GM19395 (cell line): ENCODE data around the gene PMPCA.
"Not testable (repeated sequence)": the region's sequence is repeated elsewhere in the genome, so short reads cannot be mapped to it uniquely, and the experiment has no call there.

Experiments
- ATAC-seq: cut with Tn5 transposase; IDR thresholded peaks from one replicate; pipeline ENCODE4 v1.9.1; 2021; ENCODE audit warnings: mild to moderate bottlenecking, moderate library complexity; ENCODE audit not compliant: unreplicated experiment

PMPCA gene

GRCh38 chr9:136393531-136393930 lies 16.9 kb upstream of the PMPCA start:
- no peak for ATAC-seq

GRCh38 chr9:136394312-136395019 lies 16.0 kb upstream of the PMPCA start:
- no peak for ATAC-seq

GRCh38 chr9:136395020-136395340 lies 15.5 kb upstream of the PMPCA start:
- no peak for ATAC-seq

- ATAC-seq: no peak
These were observed 14.9 kb upstream of the PMPCA start for GRCh38 chr9:136395345-136396218.

GRCh38 chr9:136396219-136396515 lies 14.3 kb upstream of the PMPCA start:
- no peak for ATAC-seq

- no peak for ATAC-seq
These were observed 12.8 kb upstream of the PMPCA start for GRCh38 chr9:136397643-136398042.

GRCh38 chr9:136398286-136398685 lies 12.2 kb upstream of the PMPCA start:
- ATAC-seq: no peak

GRCh38 chr9:136399176-136400037 lies 11.1 kb upstream of the PMPCA start:
- ATAC-seq: no peak

- no peak for ATAC-seq
These were observed 10.2 kb upstream of the PMPCA start, which contains the start of gene SNAPC4 for GRCh38 chr9:136400038-136400834. Gene SNAPC4, minus strand, starts transcription at chr9:136400170. Its CDS starts 1,742 bp downstream, at chr9:136398428.

GRCh38 chr9:136401173-136401922 lies 9.1 kb upstream of the PMPCA start:
- ATAC-seq: no peak

- ATAC-seq: no peak
These were observed 8.4 kb upstream of the PMPCA start for GRCh38 chr9:136402067-136402466.

- peak; percentile 44 for ATAC-seq
These were observed 6.9 kb upstream of the PMPCA start for GRCh38 chr9:136403538-136403914.

GRCh38 chr9:136403915-136404800 lies 6.3 kb upstream of the PMPCA start:
- no peak for ATAC-seq

- ATAC-seq: no peak
These were observed 5.7 kb upstream of the PMPCA start for GRCh38 chr9:136404801-136405136.

GRCh38 chr9:136405481-136405880 lies 5.0 kb upstream of the PMPCA start:
- no peak for ATAC-seq

- ATAC-seq: not testable (repeated sequence)
These were observed 4.6 kb upstream of the PMPCA start for GRCh38 chr9:136405904-136406303.

GRCh38 chr9:136407061-136407460 lies 3.4 kb upstream of the PMPCA start:
- not testable (repeated sequence) for ATAC-seq

GRCh38 chr9:136407911-136408310 lies 2.5 kb upstream of the PMPCA start:
- no peak for ATAC-seq
